Panc1 (cell line): ENCODE data around the gene PTPRH.
A peak's percentile ranks its signal among the peaks of the same experiment; 100 is the strongest.

Experiments used
- POLR2AphosphoS5 ChIP-seq: IDR thresholded peaks from 2 replicates; pipeline ENCODE4 v1.6.1; 2012; ENCODE audit warnings: mild to moderate bottlenecking, low read depth, low read length, moderate library complexity
- SIN3A ChIP-seq: IDR thresholded peaks from 2 replicates; pipeline ENCODE4 v1.6.1; 2012; ENCODE audit warnings: low read depth, mild to moderate bottlenecking, low read length, moderate library complexity, borderline replicate concordance; ENCODE audit not compliant: insufficient read depth
- TCF7L2 ChIP-seq: IDR thresholded peaks from 2 replicates; pipeline ENCODE4 v1.6.1; 2011; ENCODE audit warnings: mild to moderate bottlenecking, low read depth, low read length, inconsistent platforms
- TF ChIP-seq, protein P1 (sequence below): fragments of 450-650 bp; IDR thresholded peaks from 2 replicates; pipeline ENCODE4 v1.5.1; 2017; ENCODE audit warnings: mild to moderate bottlenecking
- TF ChIP-seq, protein P2 (sequence below), 2 experiments: IDR thresholded peaks; 2 replicates each; pipeline ENCODE4 v1.6.1; 2011 to 2012; ENCODE audit warnings: low read depth in 2 of 2, control low read depth in 1 of 2, low read length in 1 of 2, mild to moderate bottlenecking in 1 of 2, moderate library complexity in 1 of 2; ENCODE audit not compliant: insufficient read depth in 1 of 2

DNA sequence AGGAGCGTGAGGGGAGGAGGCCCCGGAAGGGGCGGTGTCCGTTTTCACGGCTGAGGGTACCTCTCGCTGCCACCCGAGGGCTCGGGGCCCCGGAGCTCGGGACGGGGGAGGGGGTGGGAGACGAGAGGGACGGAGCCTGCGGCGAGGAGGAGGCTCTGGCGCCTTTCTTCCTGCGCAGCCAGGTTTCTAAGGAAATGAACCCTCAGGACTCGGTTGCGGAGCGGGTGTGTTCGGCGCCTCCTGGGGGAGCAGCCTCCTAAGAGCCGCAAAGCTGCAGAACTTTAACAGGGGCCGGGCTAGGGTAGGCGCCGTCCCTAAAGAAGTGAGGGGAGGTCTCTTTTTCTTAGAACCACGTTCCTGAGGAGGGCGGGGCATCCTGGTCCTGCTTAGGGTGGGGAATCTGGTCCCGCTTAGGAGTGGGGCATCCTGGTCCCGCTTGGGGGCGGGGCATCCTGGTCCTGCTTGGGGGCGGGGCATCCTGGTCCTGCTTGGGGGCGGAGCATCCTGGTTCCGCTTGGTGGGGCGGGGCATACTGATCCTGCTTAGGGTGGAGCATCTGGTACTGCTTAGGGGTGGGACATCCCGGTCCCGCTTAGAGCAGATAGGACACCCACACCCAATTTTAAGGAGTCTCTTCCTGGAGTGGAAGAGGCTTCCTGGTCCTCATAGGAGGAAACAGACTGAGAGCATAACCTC is 35.4 kb downstream of the PTPRH start:
- TF ChIP-seq POLR2AphosphoS5 (0 out of 2 replicates have a peak, but pooled peaks have one; percentile 44), TCF7L2 (no peak), SIN3A (0 out of 2 replicates have a peak, but pooled peaks have one; percentile 71)
- TF ChIP-seq, protein P1, sequence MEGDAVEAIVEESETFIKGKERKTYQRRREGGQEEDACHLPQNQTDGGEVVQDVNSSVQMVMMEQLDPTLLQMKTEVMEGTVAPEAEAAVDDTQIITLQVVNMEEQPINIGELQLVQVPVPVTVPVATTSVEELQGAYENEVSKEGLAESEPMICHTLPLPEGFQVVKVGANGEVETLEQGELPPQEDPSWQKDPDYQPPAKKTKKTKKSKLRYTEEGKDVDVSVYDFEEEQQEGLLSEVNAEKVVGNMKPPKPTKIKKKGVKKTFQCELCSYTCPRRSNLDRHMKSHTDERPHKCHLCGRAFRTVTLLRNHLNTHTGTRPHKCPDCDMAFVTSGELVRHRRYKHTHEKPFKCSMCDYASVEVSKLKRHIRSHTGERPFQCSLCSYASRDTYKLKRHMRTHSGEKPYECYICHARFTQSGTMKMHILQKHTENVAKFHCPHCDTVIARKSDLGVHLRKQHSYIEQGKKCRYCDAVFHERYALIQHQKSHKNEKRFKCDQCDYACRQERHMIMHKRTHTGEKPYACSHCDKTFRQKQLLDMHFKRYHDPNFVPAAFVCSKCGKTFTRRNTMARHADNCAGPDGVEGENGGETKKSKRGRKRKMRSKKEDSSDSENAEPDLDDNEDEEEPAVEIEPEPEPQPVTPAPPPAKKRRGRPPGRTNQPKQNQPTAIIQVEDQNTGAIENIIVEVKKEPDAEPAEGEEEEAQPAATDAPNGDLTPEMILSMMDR: no peak
- TF ChIP-seq, protein P2, sequence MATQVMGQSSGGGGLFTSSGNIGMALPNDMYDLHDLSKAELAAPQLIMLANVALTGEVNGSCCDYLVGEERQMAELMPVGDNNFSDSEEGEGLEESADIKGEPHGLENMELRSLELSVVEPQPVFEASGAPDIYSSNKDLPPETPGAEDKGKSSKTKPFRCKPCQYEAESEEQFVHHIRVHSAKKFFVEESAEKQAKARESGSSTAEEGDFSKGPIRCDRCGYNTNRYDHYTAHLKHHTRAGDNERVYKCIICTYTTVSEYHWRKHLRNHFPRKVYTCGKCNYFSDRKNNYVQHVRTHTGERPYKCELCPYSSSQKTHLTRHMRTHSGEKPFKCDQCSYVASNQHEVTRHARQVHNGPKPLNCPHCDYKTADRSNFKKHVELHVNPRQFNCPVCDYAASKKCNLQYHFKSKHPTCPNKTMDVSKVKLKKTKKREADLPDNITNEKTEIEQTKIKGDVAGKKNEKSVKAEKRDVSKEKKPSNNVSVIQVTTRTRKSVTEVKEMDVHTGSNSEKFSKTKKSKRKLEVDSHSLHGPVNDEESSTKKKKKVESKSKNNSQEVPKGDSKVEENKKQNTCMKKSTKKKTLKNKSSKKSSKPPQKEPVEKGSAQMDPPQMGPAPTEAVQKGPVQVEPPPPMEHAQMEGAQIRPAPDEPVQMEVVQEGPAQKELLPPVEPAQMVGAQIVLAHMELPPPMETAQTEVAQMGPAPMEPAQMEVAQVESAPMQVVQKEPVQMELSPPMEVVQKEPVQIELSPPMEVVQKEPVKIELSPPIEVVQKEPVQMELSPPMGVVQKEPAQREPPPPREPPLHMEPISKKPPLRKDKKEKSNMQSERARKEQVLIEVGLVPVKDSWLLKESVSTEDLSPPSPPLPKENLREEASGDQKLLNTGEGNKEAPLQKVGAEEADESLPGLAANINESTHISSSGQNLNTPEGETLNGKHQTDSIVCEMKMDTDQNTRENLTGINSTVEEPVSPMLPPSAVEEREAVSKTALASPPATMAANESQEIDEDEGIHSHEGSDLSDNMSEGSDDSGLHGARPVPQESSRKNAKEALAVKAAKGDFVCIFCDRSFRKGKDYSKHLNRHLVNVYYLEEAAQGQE (IDR thresholded peaks at IDR 0.05; ENCODE audit: insufficient read depth in 1 of 2, low read depth in 2 of 2, low read length in 1 of 2): no peak
